Measurements from ENCODE around the gene CD79A.
"Not testable (repeated sequence)": the region's sequence is repeated elsewhere in the genome, so short reads cannot be mapped to it uniquely, and the experiment has no call there.

The CD79A gene

DNA sequence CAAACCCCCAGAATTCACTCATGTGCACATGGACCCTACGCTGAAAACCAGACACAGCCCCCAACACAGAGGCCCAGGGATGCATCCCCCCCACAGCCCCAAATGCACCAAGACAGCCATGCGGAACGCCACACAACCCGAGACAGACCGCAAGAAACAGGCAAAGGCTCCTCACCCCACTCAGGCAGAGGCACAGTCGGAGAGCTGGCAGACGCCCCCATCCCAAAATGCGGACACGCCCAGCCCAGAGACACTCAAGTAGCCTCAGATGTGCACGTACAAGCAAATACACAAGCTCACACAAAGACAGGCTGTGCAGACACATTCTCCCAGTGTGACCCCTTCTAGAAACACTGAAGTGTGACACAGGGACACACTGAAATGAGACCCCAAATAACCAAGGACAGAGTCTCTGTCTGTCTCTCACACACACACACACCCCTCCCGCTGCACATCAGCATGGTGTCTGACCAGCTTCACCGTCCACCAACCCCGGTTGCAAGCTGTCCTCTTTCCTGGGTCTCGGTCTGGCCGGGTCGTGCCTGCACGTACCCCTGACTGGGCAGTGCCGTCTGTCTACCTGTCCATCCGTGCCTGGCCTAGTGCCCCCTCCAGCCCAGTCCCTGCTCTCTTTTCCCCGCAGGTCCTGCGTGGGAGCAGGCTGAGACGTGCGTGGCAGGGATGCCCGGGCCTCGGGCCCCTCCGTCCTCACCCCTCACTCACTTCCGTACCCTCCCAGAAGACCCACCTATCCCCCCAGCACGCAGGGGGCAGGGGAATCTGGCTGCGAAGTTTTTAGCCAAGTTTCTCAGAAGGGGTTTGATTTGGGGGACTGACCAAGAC is 35.0 kb downstream of the CD79A start:
- H3K27ac Mint-ChIP-seq: peak overlapping the region; percentile 44
- DNase-seq: peak; percentile 58
- H3K4me3 Mint-ChIP-seq: no peak overlapping the region
- H3K36me3 Mint-ChIP-seq (ENCODE audit: low read depth): peaks cover 12% of the 10 kb centered on the region
- H3K27me3 Mint-ChIP-seq: peaks cover 23% of the 10 kb centered on the region
- H3K4me1 Mint-ChIP-seq (ENCODE audit: low read depth): peaks cover 38% of the 10 kb centered on the region
- no peaks in the 10 kb centered on the region for H3K9me3 Mint-ChIP-seq

DNA sequence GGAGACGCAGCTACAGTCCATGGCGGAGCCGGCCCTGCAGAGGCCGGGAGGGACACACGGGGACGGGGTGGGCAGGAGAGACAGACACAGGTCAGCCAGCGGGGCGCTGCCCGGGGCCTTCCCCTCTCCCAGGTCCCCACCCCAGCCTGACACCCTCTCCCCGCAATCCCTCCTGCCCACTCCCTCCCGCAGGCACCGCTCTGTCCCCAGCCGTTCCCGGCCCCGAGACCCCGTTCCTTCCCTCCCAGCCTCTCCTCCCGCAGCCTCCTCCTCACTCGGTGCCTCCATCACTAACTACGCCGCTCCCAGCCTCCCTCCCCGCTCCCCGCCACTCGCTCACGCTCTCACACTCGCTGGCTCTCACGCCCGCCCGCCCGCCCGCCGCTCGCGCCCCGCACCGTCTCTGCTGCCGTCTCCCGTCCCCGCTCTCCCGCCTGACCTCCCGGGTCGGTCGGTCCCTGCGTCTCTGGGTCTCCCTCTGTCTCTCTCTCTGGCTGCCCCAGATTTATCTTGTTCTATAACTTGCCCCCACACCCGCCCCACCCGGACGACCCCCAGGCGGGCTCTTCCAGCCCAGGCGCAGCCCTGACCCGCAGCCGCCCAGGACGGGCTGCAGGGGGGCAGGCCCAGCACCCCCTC is 35.9 kb downstream of the CD79A start:
- peak; percentile 54 for DNase-seq
- Mint-ChIP-seq H3K27me3 (peaks cover 23% of the 10 kb centered on the region), H3K4me3 (no peak overlapping the region), H3K36me3 (ENCODE audit: low read depth) (peaks cover 8% of the 10 kb centered on the region), H3K4me1 (ENCODE audit: low read depth) (peaks cover 36% of the 10 kb centered on the region), H3K27ac (no peak overlapping the region), H3K9me3 (no peaks in the 10 kb centered on the region)

GRCh38 chr19:41913538-41914423 is 36.7 kb downstream of the CD79A start:
- peaks cover 36% of the 10 kb centered on the region for H3K4me1 Mint-ChIP-seq (ENCODE audit: low read depth)
- no peak overlapping the region for H3K27ac Mint-ChIP-seq
- H3K27me3 Mint-ChIP-seq: peaks cover 23% of the 10 kb centered on the region
- H3K9me3 Mint-ChIP-seq: no peaks in the 10 kb centered on the region
- peaks cover 6% of the 10 kb centered on the region for H3K36me3 Mint-ChIP-seq (ENCODE audit: low read depth)
- DNase-seq: no peak
- H3K4me3 Mint-ChIP-seq: no peak overlapping the region

- DNase-seq; H3K9me3 Mint-ChIP-seq; H3K4me3 Mint-ChIP-seq; H3K36me3 Mint-ChIP-seq (ENCODE audit: low read depth); H3K27ac Mint-ChIP-seq: not testable (repeated sequence)
- H3K4me1 Mint-ChIP-seq (ENCODE audit: low read depth): peaks cover 33% of the 10 kb centered on the region
- peaks cover 23% of the 10 kb centered on the region for H3K27me3 Mint-ChIP-seq
Observed at GRCh38 chr19:41914424-41914834, 37.4 kb downstream of the CD79A start.

- Mint-ChIP-seq H3K4me3 (no peak overlapping the region), H3K9me3 (no peaks in the 10 kb centered on the region), H3K36me3 (ENCODE audit: low read depth) (no peaks in the 10 kb centered on the region), H3K27ac (no peak overlapping the region), H3K4me1 (ENCODE audit: low read depth) (peaks cover 32% of the 10 kb centered on the region), H3K27me3 (peaks cover 23% of the 10 kb centered on the region)
- DNase-seq: peak; percentile 45
Observed at GRCh38 chr19:41915021-41915775, 38.1 kb downstream of the CD79A start.

GRCh38 chr19:41915776-41916414 is 38.8 kb downstream of the CD79A start:
- peaks cover 27% of the 10 kb centered on the region for H3K4me1 Mint-ChIP-seq (ENCODE audit: low read depth)

DNA sequence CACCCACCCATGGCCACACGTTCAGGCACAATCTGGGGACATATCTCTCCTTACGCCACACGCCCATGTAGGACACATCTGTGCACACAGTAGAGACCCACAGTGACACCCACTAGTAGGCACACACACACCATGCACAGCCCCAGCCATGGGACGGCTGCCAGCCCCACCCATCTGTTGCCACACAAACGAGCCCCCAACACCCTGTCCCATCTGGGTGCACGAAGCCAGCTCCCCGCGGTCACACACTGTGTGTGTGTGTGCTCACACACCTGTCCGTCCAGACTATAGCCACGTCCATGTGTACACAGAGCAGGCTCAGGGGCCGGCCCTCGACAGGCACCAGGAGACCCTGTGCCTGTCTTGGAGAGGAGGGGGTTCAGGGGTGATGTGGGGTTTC is 40.6 kb downstream of the CD79A start:
- no peaks in the 10 kb centered on the region for H3K9me3 Mint-ChIP-seq
- H3K27me3 Mint-ChIP-seq: peaks cover 20% of the 10 kb centered on the region
- peaks cover 21% of the 10 kb centered on the region for H3K4me1 Mint-ChIP-seq (ENCODE audit: low read depth)
- no peak overlapping the region for H3K27ac Mint-ChIP-seq
- H3K4me3 Mint-ChIP-seq: no peak overlapping the region
- DNase-seq: no peak
- no peaks in the 10 kb centered on the region for H3K36me3 Mint-ChIP-seq (ENCODE audit: low read depth)

More at GRCh38 chr19:41915776-41916414, 38.8 kb downstream of the CD79A start:
- no peak for DNase-seq
- peaks cover 23% of the 10 kb centered on the region for H3K27me3 Mint-ChIP-seq
- no peak overlapping the region for H3K27ac Mint-ChIP-seq
- H3K9me3 Mint-ChIP-seq: no peaks in the 10 kb centered on the region
- no peak overlapping the region for H3K4me3 Mint-ChIP-seq
- H3K36me3 Mint-ChIP-seq (ENCODE audit: low read depth): no peaks in the 10 kb centered on the region

- Mint-ChIP-seq H3K4me3 (no peak overlapping the region), H3K36me3 (ENCODE audit: low read depth) (no peaks in the 10 kb centered on the region), H3K4me1 (ENCODE audit: low read depth) (peaks cover 22% of the 10 kb centered on the region), H3K27ac (no peak overlapping the region), H3K9me3 (no peaks in the 10 kb centered on the region), H3K27me3 (peaks cover 20% of the 10 kb centered on the region)
- no peak for DNase-seq
Observed at GRCh38 chr19:41918095-41918494, 41.0 kb downstream of the CD79A start.

DNA sequence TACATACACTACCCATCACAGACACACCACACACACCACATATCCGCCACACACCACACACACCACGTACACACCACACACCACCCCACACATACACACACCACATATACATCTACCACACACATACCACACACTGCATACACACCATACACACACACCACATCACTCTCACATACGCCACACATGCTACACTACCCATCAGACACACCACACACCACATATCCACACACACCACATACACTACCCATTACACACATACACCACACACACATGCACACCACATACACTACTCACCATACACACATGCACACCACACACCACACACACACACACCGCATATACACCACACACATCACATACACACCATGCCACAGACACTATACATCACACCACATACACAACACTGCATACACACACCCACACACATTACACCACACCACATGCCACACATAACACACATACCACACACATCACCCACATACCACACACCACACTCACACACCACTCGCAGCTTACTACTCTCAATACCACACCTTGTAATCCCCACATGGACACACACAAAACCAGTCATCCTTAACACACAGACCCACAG is 41.7 kb downstream of the CD79A start:
- Mint-ChIP-seq H3K4me3 (no peak overlapping the region), H3K4me1 (ENCODE audit: low read depth) (peaks cover 22% of the 10 kb centered on the region), H3K36me3 (ENCODE audit: low read depth) (no peaks in the 10 kb centered on the region), H3K27me3 (peaks cover 16% of the 10 kb centered on the region), H3K9me3 (no peaks in the 10 kb centered on the region), H3K27ac (no peak overlapping the region)
- no peak for DNase-seq

DNA sequence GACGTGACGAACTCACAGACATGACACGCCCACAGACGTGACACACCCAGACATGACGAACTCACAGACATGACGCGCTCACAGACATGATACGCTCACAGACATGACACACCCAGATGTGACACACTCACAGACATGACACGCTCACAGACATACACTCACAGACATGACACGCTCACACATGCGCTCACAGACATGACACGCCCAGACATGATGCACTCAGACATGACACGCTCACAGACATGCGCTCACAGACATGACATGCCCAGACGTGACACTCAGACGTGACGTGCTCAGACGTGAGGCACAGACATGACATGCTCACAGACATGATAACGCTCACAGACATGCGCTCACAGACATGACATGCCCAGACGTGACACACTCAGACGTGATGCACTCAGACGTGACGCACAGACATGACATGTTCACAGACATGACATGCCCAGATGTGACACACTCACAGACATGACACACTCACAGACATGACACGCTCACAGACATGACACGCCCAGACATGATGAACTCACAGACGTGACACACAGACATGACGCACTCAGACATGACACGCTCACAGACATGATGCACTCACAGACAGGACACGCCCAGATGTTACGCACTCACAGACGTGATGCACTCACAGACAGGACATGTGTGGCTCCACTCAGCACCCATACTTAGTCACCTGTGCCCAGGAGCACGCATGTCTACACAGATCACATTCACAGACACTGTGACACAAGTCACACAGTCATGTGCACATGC is 43.1 kb downstream of the CD79A start:
- Mint-ChIP-seq H3K27me3 (peaks cover 9% of the 10 kb centered on the region), H3K9me3 (no peaks in the 10 kb centered on the region), H3K4me3 (no peak overlapping the region), H3K4me1 (ENCODE audit: low read depth) (peaks cover 15% of the 10 kb centered on the region), H3K36me3 (ENCODE audit: low read depth) (no peaks in the 10 kb centered on the region), H3K27ac (no peak overlapping the region)
- no peak for DNase-seq

GRCh38 chr19:41920882-41921576 is 44.0 kb downstream of the CD79A start:
- no peaks in the 10 kb centered on the region for H3K36me3 Mint-ChIP-seq (ENCODE audit: low read depth)
- H3K27ac Mint-ChIP-seq: no peak overlapping the region
- no peak for DNase-seq
- H3K27me3 Mint-ChIP-seq: peaks cover 9% of the 10 kb centered on the region
- H3K4me3 Mint-ChIP-seq: no peak overlapping the region
- H3K4me1 Mint-ChIP-seq (ENCODE audit: low read depth): peaks cover 15% of the 10 kb centered on the region
- no peaks in the 10 kb centered on the region for H3K9me3 Mint-ChIP-seq
